Measurements from ENCODE around the gene ADCY4.

Gene ADCY4

GRCh38 chr14:24273422-24273998 lies 61.4 kb downstream of the ADCY4 start:
- DNase-seq (ENCODE audit: low spot score) = peak; percentile 9

GRCh38 chr14:24272467-24272866 lies 62.4 kb downstream of the ADCY4 start:
- DNase-seq (ENCODE audit: low spot score) = no peak

GRCh38 chr14:24271834-24272263 lies 63.0 kb downstream of the ADCY4 start:
- DNase-seq (ENCODE audit: low spot score) = no peak

- peak; percentile 78 for DNase-seq (ENCODE audit: low spot score)
These were observed 63.6 kb downstream of the ADCY4 start, which contains the start of gene RABGGTA for GRCh38 chr14:24271134-24271833. RABGGTA (minus strand) TSS chr14:24271597; CDS start chr14:24271115, 482 bp downstream.

- DNase-seq (ENCODE audit: low spot score) = no peak
These were observed 64.2 kb downstream of the ADCY4 start for GRCh38 chr14:24270537-24271133.

- no peak for DNase-seq (ENCODE audit: low spot score)
These were observed 64.8 kb downstream of the ADCY4 start for GRCh38 chr14:24269910-24270536.

- DNase-seq (ENCODE audit: low spot score) = no peak
These were observed 65.5 kb downstream of the ADCY4 start for GRCh38 chr14:24269368-24269767.

Measured in pons (tissue), 1 donor.